Upper lobe of right lung (tissue), 1 donor: ENCODE results near the gene WIPF1. TPM values are rescaled to one million over a fixed set of nuclear protein-coding genes. Genes with fewer than 3 reads are reported as not detected.

Experiments used
- ATAC-seq: fragments of 200-7000 bp; cut with Tn5 transposase; one replicate; pipeline ENCODE4 v1.9.1; 2020; ENCODE audit warnings: mild to moderate bottlenecking, moderate library complexity
- DNase-seq: peaks from one replicate; pipeline ENCODE4 v3.0.0-alpha.2; 2020
- H3K27ac ChIP-seq: fragments of 200-600 bp; one replicate; pipeline ENCODE4 v1.8.0; 2022
- H3K27me3 ChIP-seq: fragments of 200-600 bp; one replicate; pipeline ENCODE4 v1.8.0; 2022; ENCODE audit warnings: mild to moderate bottlenecking
- H3K36me3 ChIP-seq: fragments of 200-600 bp; one replicate; pipeline ENCODE4 v1.8.0; 2022
- H3K4me1 ChIP-seq: fragments of 200-600 bp; one replicate; pipeline ENCODE4 v1.8.0; 2022
- H3K4me3 ChIP-seq: fragments of 200-600 bp; one replicate; pipeline ENCODE4 v1.8.0; 2022; ENCODE audit warnings: mild to moderate bottlenecking
- H3K9me3 ChIP-seq: fragments of 200-600 bp; one replicate; pipeline ENCODE4 v1.8.0; 2022
- CTCF ChIP-seq: fragments of 200-600 bp; IDR thresholded peaks from one replicate; pipeline ENCODE4 v1.8.0; 2022; ENCODE audit warnings: antibody characterized with exemption
- intact Hi-C: fragments of 100-400 bp; cut with DNase I; formaldehyde crosslinking; loops from one replicate; pipeline ENCODE4 v1.11.0; 2022
- total RNA-seq: library from RNA; stranded (reverse); fragmentation: NEBNext Ultra II Directional; extraction: Animal tissue kit (Norgen Biotek cat#: 25700); gene quantifications from one replicate; pipeline ENCODE4 v1.2.1, GENCODE V29; 2021
- donor health status: DM: no; HTN: yes; CAD: no; lungs with severe emphysema.

The WIPF1 gene
- total RNA-seq, 1 donor from 2014 or later = 71.5 TPM

GRCh38 chr2:174511580-174512260, 85.9 kb downstream of the WIPF1 start:
- Histone ChIP-seq H3K36me3 (no peaks in the 10 kb centered on the region), H3K27ac (no peak overlapping the region), H3K9me3 (peaks cover 7% of the 10 kb centered on the region), H3K4me1 (no peaks in the 10 kb centered on the region), H3K4me3 (no peak overlapping the region), H3K27me3 (no peaks in the 10 kb centered on the region)
- no peak for TF ChIP-seq CTCF
- no peak for ATAC-seq
- intact Hi-C loops = no loop called here
- DNase-seq = no peak

- ATAC-seq (no peak), DNase-seq (no peak)
- Histone ChIP-seq H3K9me3 (peaks cover 7% of the 10 kb centered on the region), H3K36me3 (no peaks in the 10 kb centered on the region), H3K27ac (no peak overlapping the region), H3K27me3 (no peaks in the 10 kb centered on the region), H3K4me1 (no peaks in the 10 kb centered on the region), H3K4me3 (no peak overlapping the region)
- TF ChIP-seq CTCF = no peak
- intact Hi-C loops = no loop called here
Observed at GRCh38 chr2:174510583-174511189, 86.9 kb downstream of the WIPF1 start.

Other genes starting within 250 kb of the WIPF1 start
- gene SCRN3, start 202.1 kb downstream of the WIPF1 start, total RNA-seq = 20.0 TPM
- gene GPR155, start 110.8 kb downstream of the WIPF1 start, total RNA-seq = 6.3 TPM
- gene CHRNA1, start 166.7 kb upstream of the WIPF1 start, total RNA-seq = 0.52 TPM